ENCODE results near the gene TBC1D1.

Gene TBC1D1

GRCh38 chr4:38129460-38130227, 238.8 kb downstream of the TBC1D1 start:
- DNase-seq (ENCODE audit: low spot score), result no peak

- no peak for DNase-seq (ENCODE audit: low spot score)
Measured at GRCh38 chr4:38130884-38131283, 240.0 kb downstream of the TBC1D1 start.

DNA sequence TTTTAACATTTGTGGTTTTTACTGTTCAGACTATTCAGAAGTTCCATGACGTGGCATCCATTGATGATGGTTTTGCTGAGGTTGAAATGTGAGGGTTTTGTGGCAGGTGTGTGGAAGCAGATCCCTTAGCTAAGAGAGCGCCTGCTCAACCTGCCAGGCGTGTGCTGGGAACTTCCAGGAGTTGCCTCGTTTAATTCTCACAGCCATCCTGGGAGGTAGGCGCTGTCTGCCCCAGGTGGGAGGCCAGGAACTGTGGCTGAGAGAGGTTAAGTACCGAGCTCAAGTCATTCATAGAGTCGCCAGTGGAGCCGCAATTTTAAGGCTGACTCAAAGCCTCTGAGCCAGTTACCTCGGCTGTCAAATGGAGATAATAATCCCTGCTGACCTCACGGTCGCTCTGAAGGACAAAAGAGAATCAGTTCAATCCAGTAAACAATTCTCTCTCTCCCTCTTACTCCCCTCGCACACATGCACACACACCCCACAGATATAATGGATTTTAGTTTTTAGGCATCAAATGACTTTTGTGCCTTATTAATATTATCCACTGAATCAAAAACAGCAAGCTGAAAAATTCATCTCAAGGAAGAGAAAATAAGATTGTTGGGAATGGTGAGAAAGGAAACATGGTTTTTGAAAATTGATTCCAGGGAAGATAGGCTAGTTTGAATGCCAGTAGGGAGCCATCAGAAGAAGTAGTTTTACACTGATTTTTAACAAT, 240.6 kb downstream of the TBC1D1 start:
- DNase-seq (ENCODE audit: low spot score), result peak; percentile 87

GRCh38 chr4:38132107-38132673, 241.3 kb downstream of the TBC1D1 start:
- peak; percentile 87 for DNase-seq (ENCODE audit: low spot score)

- DNase-seq (ENCODE audit: low spot score), result no peak
Measured at GRCh38 chr4:38132843-38133662, 242.2 kb downstream of the TBC1D1 start.

- DNase-seq (ENCODE audit: low spot score), result no peak
Measured at GRCh38 chr4:38133711-38134480, 243.0 kb downstream of the TBC1D1 start.

GRCh38 chr4:38135201-38135600, 244.3 kb downstream of the TBC1D1 start:
- DNase-seq (ENCODE audit: low spot score), result no peak

GRCh38 chr4:38136604-38137003, 245.7 kb downstream of the TBC1D1 start:
- no peak for DNase-seq (ENCODE audit: low spot score)

GRCh38 chr4:38137080-38137479, 246.2 kb downstream of the TBC1D1 start:
- DNase-seq (ENCODE audit: low spot score), result no peak

- DNase-seq (ENCODE audit: low spot score), result no peak
Measured at GRCh38 chr4:38138363-38138762, 247.5 kb downstream of the TBC1D1 start.

- no peak for DNase-seq (ENCODE audit: low spot score)
Measured at GRCh38 chr4:38139187-38139586, 248.3 kb downstream of the TBC1D1 start.

DNA sequence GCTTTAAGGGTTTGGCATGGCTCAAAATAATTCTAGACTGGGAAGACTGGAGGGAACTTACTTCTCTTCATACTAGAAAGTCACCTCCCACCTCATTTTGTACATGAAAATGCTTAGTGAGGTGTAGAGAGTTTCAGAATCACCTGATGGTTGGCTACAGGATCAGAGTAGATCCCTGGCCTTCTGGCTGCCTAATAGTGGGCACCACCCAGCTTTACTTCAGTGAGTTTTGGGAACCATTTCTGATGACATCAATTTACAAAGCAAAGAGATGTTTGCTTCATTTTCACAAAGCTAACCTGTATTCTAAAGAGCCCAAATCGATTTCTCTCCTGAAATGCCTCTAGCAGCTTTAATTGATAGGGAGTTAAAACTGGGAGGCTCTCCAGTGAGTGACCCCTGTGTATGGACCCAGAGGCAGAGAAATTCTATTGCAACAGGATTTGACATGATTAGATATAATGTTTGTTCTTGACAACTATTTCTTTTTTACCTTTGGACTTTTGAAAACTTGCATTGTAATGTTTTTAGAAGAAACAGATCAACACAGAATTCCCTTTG, 249.8 kb downstream of the TBC1D1 start:
- no peak for DNase-seq (ENCODE audit: low spot score)

- DNase-seq (ENCODE audit: low spot score), result no peak
Measured at GRCh38 chr4:38141808-38142500, 251.1 kb downstream of the TBC1D1 start.

GRCh38 chr4:38144031-38144430, 253.1 kb downstream of the TBC1D1 start:
- DNase-seq (ENCODE audit: low spot score), result no peak

DNA sequence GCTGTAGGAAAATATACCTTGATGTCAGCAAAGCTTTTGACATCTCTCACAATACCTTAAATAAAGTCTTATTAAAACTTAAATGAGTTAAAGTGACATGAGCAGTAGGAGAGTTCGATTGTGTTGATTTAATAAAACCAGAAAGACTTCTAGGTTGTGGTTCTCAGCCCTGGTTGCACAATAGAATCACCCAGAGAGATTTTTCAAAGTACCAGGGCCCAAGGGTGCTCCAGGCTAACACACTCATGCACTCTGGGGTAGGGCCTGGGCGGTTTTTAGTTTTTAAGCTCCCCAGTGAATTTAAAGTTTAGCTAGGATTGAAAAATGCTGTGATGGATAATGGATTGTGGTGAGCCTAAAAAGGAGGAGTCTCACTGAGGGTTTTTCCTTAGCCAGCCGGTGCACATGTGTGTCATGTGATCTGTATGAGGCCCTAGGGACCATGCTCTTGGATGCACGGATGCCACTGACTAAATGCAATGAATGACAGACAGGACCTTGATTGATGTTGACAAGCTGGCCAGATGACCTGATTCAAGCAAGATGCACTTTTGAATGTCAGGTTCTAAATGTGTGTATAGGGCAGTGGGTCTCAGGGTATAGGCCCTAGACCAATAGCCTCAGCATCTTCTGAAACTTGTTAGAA, 254.3 kb downstream of the TBC1D1 start:
- no peak for DNase-seq (ENCODE audit: low spot score)

- no peak for DNase-seq (ENCODE audit: low spot score)
Measured at GRCh38 chr4:38145741-38146140, 254.9 kb downstream of the TBC1D1 start.

GRCh38 chr4:38146383-38146782, 255.5 kb downstream of the TBC1D1 start:
- no peak for DNase-seq (ENCODE audit: low spot score)

DNA sequence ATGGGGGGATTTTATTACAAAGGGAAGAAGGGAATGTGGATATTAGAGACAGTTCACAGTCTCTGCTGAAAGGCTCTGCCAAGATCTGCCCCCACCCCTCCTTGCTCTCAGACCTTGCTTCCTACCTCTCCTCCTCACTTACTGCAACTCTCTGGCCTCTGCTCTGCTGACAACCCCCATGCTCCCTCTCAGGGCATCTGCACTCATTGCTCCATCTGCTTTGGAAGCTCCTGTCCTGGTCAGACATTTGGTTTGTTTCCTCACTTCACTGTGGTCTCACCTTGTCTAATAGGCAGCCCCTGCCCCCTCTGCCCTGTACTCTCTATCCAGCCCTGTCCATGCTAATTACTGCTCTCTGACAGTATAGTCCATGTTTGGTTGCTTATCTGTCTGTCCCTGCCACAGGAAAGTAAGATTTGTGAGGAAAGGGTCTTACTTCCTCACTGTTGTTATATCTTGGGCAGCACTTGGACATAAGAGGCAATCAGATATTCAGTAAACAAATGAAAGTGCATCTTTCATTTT, 258.6 kb downstream of the TBC1D1 start:
- no peak for DNase-seq (ENCODE audit: low spot score)

DNA sequence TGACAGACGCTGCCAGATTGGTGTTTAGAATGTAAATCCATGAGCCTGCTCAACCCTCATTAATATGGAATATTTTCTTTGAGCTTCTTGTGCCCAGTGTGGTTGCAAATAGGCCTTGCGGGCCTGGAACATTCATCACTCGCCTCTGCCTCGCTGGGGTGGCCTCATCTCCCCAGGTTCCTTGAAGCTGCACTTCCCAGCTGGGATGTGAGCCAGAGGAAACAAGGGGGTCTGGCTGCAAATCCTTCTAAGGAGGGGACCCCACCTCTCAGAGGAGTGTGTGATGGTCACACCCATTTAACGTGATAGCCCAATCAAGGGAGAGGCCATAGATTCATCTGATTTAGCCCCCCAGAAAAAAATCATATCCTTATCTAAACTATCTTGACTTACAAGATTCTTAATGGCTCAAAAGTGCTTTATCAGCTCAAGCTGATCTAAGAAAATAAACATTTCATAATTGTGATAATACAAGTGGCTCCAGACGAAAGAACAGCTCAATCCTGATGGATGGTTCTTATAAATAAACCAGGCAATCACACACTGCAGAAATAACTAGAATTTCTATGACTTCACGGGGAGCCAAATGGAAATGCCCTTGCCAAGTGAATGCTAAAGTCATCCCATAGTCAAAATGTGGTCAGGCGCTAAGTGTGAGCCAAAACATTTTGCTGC, 259.2 kb downstream of the TBC1D1 start:
- DNase-seq (ENCODE audit: low spot score), result no peak

Data from CD4-positive, alpha-beta T cell treated with Interleukin-2 at 100 ng/mL for 4 hours (primary cell).